ENCODE data around the gene FRYL. TPM values are rescaled to one million over a fixed set of nuclear protein-coding genes. Genes with fewer than 3 reads are reported as not detected.
"Not testable (repeated sequence)": the region's sequence is repeated elsewhere in the genome, so short reads cannot be mapped to it uniquely, and the experiment has no call there.

FRYL gene
- total RNA-seq (2014; rRNA removed; shearing (Covaris generic)), result 17.4 and 28.5 TPM in 2 replicates

DNA sequence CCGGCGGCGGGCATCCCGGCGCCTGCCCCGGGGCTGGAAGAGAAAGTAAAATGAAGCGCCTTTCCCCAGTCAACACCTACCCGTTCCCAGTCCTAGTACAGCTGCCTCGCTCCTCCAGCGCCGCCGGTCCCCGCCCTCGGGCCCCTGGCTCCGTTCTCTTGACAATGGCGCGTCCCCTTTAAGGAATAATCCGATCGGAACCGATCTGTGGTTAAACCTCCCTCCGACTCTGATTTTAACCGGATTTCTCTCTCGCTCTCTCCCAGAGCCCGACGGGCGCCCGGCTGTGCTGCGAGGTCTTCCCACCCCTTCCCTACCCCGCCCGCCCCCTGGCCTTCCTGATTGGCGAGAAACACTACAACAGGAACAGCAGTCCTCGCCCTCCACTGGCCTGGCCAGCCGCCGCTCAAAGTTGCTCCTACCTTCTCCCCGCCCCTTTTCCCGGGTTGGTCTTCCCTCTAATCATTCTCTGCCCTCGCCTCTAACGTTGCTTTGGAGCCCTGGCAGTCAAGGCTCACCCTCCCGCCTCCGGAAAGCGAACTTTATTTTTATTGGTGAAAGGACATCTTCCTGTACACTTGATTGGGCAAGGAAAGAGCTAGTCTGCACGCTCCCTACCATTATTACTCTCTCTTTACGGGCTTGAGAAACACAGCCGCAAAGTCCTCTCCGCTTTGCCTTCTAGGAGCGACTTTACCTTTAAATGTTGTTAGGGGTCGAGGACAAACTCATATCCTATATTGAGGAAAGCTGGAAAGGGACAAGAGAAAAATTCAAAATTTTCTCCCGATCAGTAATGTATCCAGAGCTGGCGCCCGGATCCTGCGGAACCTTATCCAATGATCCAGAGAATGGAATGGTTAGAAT is at the start of gene FRYL:
Gene FRYL (minus strand): TSS at position 282 of the 867 bp plus-strand sequence. CDS start 145,869 bp downstream, outside the sequence.
- DNase-seq (ENCODE audit: low read depth in 1 of 2, low spot score in 2 of 2), result peak; percentile 96 to 97
- H3K27me3 ChIP-seq (replicated peaks), result no peaks in the 10 kb centered on the region
- H3K9me3 ChIP-seq (replicated peaks), result no peaks in the 10 kb centered on the region
- peaks cover 14% of the 10 kb centered on the region for H3K4me1 ChIP-seq (replicated peaks)
- peak within 1 kb of the TSS; percentile 85 for H3K27ac ChIP-seq
- H3K4me3 ChIP-seq, result peak within 1 kb of the TSS; percentile 93
- peaks cover 10% of the 10 kb centered on the region for H3K36me3 ChIP-seq

GRCh38 chr4:48827622-48828021 is 47.5 kb upstream of the FRYL start:
- Histone ChIP-seq H3K36me3 (peaks cover 6% of the 10 kb centered on the region; the same call in 1 of the 2 replicates), H3K4me3 (no peak overlapping the region), H3K4me1 (replicated peaks) (peaks cover 4% of the 10 kb centered on the region), H3K9me3 (replicated peaks) (no peaks in the 10 kb centered on the region), H3K27ac (no peak overlapping the region), H3K27me3 (replicated peaks) (no peaks in the 10 kb centered on the region)
- no peak for DNase-seq (ENCODE audit: low read depth in 1 of 2, low spot score in 2 of 2)

- H3K4me3 ChIP-seq; H3K9me3 ChIP-seq (replicated peaks); H3K27me3 ChIP-seq (replicated peaks); DNase-seq (ENCODE audit: low read depth in 1 of 2, low spot score in 2 of 2); H3K4me1 ChIP-seq (replicated peaks); H3K36me3 ChIP-seq; H3K27ac ChIP-seq: not testable (repeated sequence)
Observed at GRCh38 chr4:48821431-48821830, 41.4 kb upstream of the FRYL start.

DNA sequence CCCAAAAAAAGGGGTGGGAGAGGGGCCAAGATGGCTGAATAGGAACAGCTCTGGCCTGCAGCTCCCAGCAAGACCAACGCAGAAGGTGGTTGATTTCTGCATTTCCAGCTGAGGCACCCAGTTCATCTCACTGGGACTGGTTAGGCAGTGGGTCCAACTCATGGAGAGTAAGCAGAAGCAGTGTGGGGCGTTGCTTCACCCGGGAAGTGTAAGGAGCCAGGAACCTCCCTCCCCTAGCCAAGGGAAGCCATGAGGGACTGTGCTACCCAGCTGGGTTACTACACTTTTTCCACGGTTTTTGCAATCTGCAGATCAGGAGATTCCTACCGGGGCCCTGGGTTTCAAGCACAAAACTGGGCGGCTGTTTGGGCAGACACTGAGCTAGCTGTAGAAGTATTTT is 36.9 kb upstream of the FRYL start:
- H3K36me3 ChIP-seq, result no peaks in the 10 kb centered on the region
- H3K27ac ChIP-seq, result no peak overlapping the region
- no peak for DNase-seq (ENCODE audit: low read depth in 1 of 2, low spot score in 2 of 2)
- no peak overlapping the region for H3K4me3 ChIP-seq
- no peaks in the 10 kb centered on the region for H3K9me3 ChIP-seq (replicated peaks)
- H3K27me3 ChIP-seq (replicated peaks), result no peaks in the 10 kb centered on the region
- no peaks in the 10 kb centered on the region for H3K4me1 ChIP-seq (replicated peaks)

DNA sequence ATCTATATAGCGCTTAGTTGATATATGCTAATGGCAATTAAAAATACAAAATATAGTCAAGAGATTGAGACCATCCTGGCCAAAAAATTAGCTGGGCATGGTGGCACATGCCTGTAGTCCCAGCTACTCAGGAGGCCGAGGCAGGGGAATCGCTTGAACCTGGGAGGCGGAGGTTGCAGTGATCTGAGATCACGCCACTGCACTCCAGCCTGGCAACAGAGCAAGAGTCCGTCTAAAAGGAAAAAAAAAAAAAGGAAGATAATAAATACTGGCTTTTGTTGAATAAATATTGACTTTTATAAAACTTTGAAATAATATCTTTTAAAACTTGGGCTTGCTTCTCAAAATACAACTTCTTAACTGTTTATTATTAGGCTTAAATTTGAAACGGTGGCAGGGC is 36.2 kb upstream of the FRYL start:
- H3K4me3 ChIP-seq; H3K9me3 ChIP-seq (replicated peaks); DNase-seq (ENCODE audit: low read depth in 1 of 2, low spot score in 2 of 2); H3K36me3 ChIP-seq; H3K27ac ChIP-seq; H3K27me3 ChIP-seq (replicated peaks); H3K4me1 ChIP-seq (replicated peaks): not testable (repeated sequence)

GRCh38 chr4:48815483-48815882 is 35.4 kb upstream of the FRYL start:
- DNase-seq (ENCODE audit: low read depth in 1 of 2, low spot score in 2 of 2), result no peak
- Histone ChIP-seq H3K4me3 (no peak overlapping the region), H3K36me3 (no peaks in the 10 kb centered on the region), H3K9me3 (replicated peaks) (no peaks in the 10 kb centered on the region), H3K4me1 (replicated peaks) (no peaks in the 10 kb centered on the region), H3K27me3 (replicated peaks) (no peaks in the 10 kb centered on the region), H3K27ac (no peak overlapping the region)

- no peaks in the 10 kb centered on the region for H3K4me1 ChIP-seq (replicated peaks)
- H3K9me3 ChIP-seq (replicated peaks), result no peaks in the 10 kb centered on the region
- H3K27me3 ChIP-seq (replicated peaks), result no peaks in the 10 kb centered on the region
- H3K4me3 ChIP-seq, result no peak overlapping the region
- H3K27ac ChIP-seq, result no peak overlapping the region
- DNase-seq (ENCODE audit: low read depth in 1 of 2, low spot score in 2 of 2), result no peak
- H3K36me3 ChIP-seq, result no peaks in the 10 kb centered on the region
Observed at GRCh38 chr4:48813964-48814363, 33.9 kb upstream of the FRYL start.

DNA sequence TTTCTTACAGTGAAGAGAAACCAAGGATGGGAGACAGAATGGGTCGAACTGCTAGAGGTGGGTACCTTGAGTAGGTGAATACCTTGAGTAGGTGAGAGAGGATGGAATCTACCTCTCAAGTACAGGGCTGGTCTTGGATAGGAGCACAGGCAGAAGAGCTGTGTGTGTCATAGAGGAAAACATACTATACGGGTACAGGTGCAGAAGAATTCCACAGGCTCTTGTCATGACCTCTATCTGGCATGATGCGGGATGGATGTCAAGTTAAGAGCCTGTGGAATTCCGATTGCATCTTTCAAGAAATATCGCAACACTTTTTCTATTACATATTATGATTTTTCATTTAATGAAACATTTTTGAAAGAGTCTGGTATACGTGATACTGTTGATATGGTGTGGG is 32.8 kb upstream of the FRYL start:
- Histone ChIP-seq H3K27ac (no peak overlapping the region), H3K9me3 (replicated peaks) (no peaks in the 10 kb centered on the region), H3K4me1 (replicated peaks) (no peaks in the 10 kb centered on the region), H3K4me3 (no peak overlapping the region), H3K27me3 (replicated peaks) (no peaks in the 10 kb centered on the region), H3K36me3 (no peaks in the 10 kb centered on the region)
- DNase-seq (ENCODE audit: low read depth in 1 of 2, low spot score in 2 of 2), result no peak

DNA sequence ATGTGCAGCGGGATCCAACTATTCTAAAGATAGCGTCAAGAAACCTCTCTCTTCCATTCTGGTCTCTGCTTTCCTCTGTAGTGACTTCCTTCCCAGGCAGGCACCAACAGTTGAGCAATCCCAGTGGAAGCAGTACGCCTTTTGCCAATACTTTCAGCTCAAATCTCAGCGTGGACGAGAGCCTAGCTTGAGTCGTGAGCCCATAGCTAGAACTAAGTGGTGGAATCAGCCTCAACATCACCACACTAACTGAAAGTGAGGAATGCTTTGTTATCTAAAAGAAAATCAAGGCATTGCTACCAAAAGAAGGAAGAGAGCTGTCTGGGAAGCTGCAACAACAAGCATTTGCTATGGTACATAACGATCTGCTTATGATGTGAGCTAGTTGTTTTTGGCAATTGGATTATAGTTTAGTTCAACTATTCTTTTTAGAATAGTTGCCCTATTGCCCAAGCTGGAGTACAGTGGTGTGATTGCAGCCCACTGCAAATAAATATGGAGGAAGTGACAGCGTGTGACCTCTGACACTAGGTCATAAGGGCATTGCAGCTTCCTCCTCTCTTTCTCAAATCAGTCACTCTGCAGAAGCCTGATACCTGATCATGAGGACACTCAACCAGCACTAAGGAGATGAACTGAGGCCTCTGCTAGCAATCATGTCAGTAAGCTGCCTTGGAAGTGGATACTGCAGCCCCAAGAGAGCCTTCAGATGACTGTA is 24.7 kb upstream of the FRYL start:
- no peak overlapping the region for H3K27ac ChIP-seq
- no peaks in the 10 kb centered on the region for H3K36me3 ChIP-seq
- H3K9me3 ChIP-seq (replicated peaks), result no peaks in the 10 kb centered on the region
- H3K4me3 ChIP-seq, result no peak overlapping the region
- peaks cover 17% of the 10 kb centered on the region for H3K4me1 ChIP-seq (replicated peaks)
- no peak for DNase-seq (ENCODE audit: low read depth in 1 of 2, low spot score in 2 of 2)
- no peaks in the 10 kb centered on the region for H3K27me3 ChIP-seq (replicated peaks)

GRCh38 chr4:48801016-48801715 is 21.1 kb upstream of the FRYL start:
- DNase-seq (ENCODE audit: low read depth in 1 of 2, low spot score in 2 of 2), result no peak
- no peaks in the 10 kb centered on the region for H3K36me3 ChIP-seq
- peak overlapping the region; percentile 70 for H3K27ac ChIP-seq
- H3K4me3 ChIP-seq, result no peak overlapping the region
- no peaks in the 10 kb centered on the region for H3K9me3 ChIP-seq (replicated peaks)
- H3K27me3 ChIP-seq (replicated peaks), result no peaks in the 10 kb centered on the region
- peaks cover 50% of the 10 kb centered on the region for H3K4me1 ChIP-seq (replicated peaks)

GRCh38 chr4:48800155-48800554 is 20.1 kb upstream of the FRYL start:
- H3K27ac ChIP-seq; H3K36me3 ChIP-seq; H3K9me3 ChIP-seq (replicated peaks); H3K27me3 ChIP-seq (replicated peaks); H3K4me3 ChIP-seq; DNase-seq (ENCODE audit: low read depth in 1 of 2, low spot score in 2 of 2): not testable (repeated sequence)
- H3K4me1 ChIP-seq (replicated peaks), result peaks cover 57% of the 10 kb centered on the region

DNA sequence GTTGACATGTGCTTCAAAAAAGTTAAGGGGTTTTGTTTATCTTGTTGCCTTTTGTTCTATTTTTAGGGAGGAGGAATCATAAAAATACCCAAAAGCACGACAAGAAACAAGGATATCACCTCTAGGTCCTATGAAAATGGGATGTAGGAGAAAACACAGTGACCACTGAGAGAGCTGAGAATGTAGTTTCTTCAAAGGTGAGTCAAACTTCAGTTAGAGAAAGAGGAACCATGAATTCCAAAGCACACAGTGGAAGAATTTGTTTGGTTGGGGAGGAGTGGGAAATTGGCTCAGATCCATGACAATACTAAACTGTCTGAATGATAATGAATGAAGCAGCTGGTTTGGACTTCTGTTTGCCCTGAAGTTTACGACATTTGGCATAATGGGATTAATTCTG is 19.1 kb upstream of the FRYL start:
- peak in 1 of 2 experiments; percentile 58 for DNase-seq (ENCODE audit: low read depth in 1 of 2, low spot score in 2 of 2)
- H3K4me3 ChIP-seq, result no peak overlapping the region
- H3K27ac ChIP-seq, result peak overlapping the region; percentile 54
- H3K9me3 ChIP-seq (replicated peaks), result no peaks in the 10 kb centered on the region
- no peaks in the 10 kb centered on the region for H3K27me3 ChIP-seq (replicated peaks)
- peaks cover 57% of the 10 kb centered on the region for H3K4me1 ChIP-seq (replicated peaks)
- no peaks in the 10 kb centered on the region for H3K36me3 ChIP-seq

DNA sequence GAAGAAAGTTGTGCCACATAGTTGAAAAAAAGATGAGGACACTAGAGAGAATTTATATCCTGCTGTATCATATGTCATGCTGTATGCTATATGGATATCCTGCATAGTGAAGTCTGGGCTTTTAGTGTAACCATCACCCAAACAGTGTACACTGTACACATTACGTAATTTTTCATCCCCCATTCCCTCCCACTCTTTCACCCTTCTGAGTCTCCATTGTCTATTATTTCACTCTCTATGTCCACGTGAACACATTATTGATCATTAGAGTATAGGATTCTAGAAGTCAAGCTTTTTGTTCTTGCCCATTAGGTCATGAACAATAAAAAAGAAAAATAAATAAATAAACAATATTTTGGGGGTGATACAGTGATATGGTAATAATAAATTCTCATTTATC is 18.0 kb upstream of the FRYL start:
- Histone ChIP-seq H3K27me3 (replicated peaks) (no peaks in the 10 kb centered on the region), H3K4me1 (replicated peaks) (peaks cover 57% of the 10 kb centered on the region), H3K4me3 (no peak overlapping the region), H3K27ac (no peak overlapping the region), H3K9me3 (replicated peaks) (no peaks in the 10 kb centered on the region), H3K36me3 (no peaks in the 10 kb centered on the region)
- no peak for DNase-seq (ENCODE audit: low read depth in 1 of 2, low spot score in 2 of 2)
